MCF 10A (cell line): Measurements from ENCODE around the gene BRD7. TPM values are rescaled to one million over a fixed set of nuclear protein-coding genes. Genes with fewer than 3 reads are reported as not detected.

ENCODE experiments used
- BruUV-seq: library from RNA; stranded (reverse); fragments of 400-500 nt; replicated peaks from 2 replicates; lab custom pipeline; 2021; lab: Mats Ljungman, UMichigan
- CTCF ChIA-PET: fragments of 300-600 bp; sonication (Branson Sonifier 250); formaldehyde crosslinking; extraction: SDS; loops from one replicate; lab custom pipeline; 2021; ENCODE audit warnings: antibody characterized with exemption, inconsistent platforms; lab: Yijun Ruan, JAX
- POLR2A ChIA-PET: fragments of 300-600, 350-650 bp; sonication (Branson Sonifier 250); formaldehyde crosslinking; extraction: SDS; loops from one replicate; lab custom pipeline; 2020; ENCODE audit warnings: antibody characterized with exemption, inconsistent platforms; lab: Yijun Ruan, JAX
- DNase-seq: peaks from one replicate; pipeline ENCODE4 v3.0.0-alpha.2; 2018; ENCODE audit not compliant: unreplicated experiment
- H3K27ac Mint-ChIP-seq: one replicate; pipeline ENCODE4 v1.8.0; 2022; ENCODE audit warnings: mild to moderate bottlenecking, low read depth, mixed read lengths; ENCODE audit not compliant: unreplicated experiment
- H3K27me3 Mint-ChIP-seq: one replicate; pipeline ENCODE4 v1.8.0; 2022; ENCODE audit warnings: mixed read lengths; ENCODE audit not compliant: insufficient read depth, unreplicated experiment
- H3K36me3 Mint-ChIP-seq: one replicate; pipeline ENCODE4 v1.8.0; 2022; ENCODE audit warnings: mild to moderate bottlenecking, moderate library complexity, mixed read lengths; ENCODE audit not compliant: insufficient read depth, unreplicated experiment
- H3K4me1 Mint-ChIP-seq: one replicate; pipeline ENCODE4 v1.8.0; 2022; ENCODE audit warnings: mixed read lengths; ENCODE audit not compliant: insufficient read depth, unreplicated experiment
- H3K4me3 Mint-ChIP-seq: one replicate; pipeline ENCODE4 v1.8.0; 2022; ENCODE audit warnings: mild to moderate bottlenecking, moderate library complexity, mixed read lengths; ENCODE audit not compliant: unreplicated experiment
- H3K9me3 Mint-ChIP-seq: one replicate; pipeline ENCODE4 v1.8.0; 2022; ENCODE audit warnings: mixed read lengths; ENCODE audit not compliant: unreplicated experiment
- CTCF ChIP-seq: fragments of 200-600 bp; IDR thresholded peaks from one replicate; pipeline ENCODE4 v1.8.0; 2022; ENCODE audit warnings: antibody characterized with exemption, mild to moderate bottlenecking; ENCODE audit not compliant: unreplicated experiment
- intact Hi-C: fragments of 100-400 bp; cut with micrococcal nuclease; formaldehyde crosslinking; loops from 2 replicates; pipeline ENCODE4 v1.14.1; 2022
- total RNA-seq: library from RNA; stranded (reverse); gene quantifications from 2 replicates; pipeline ENCODE4 v1.2.3, GENCODE V29; 2022

The BRD7 gene
- total RNA-seq, 1 experiment from 2014 or later = 75.9 TPM

DNA sequence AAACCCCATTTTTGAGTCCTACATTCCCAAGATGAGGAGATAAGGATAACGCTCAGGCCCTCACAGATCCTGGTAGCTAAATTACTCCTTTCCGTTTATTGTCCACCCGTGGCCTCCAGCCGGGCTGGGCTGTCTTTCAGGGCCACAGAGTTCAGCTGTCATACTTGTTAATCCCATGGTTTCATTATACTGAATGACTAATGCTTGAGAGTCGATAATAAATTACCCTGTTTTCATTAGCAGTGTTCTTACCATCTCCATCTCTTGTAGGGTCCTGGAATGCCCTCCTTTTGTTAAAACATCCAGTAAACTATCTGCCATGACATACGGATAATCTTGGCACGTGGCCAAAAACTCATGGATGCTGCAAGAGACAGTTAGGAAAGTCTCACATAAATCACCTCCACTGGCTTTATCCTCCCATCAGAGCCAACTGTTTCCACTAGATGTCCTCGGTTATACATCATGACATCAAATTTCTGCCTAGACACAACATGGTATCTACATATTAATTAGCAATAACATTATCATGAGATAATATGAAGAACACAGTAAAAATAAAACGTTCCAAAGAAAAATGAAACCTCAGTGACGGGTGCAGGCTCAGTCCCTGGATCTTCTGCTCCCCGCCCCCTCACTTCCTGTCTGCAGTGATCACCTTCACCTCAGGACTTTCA lies 45.3 kb downstream of the BRD7 start:
- DNase-seq = peak; percentile 51
- intact Hi-C loops = no loop called here
- no peaks in the 10 kb centered on the region for H3K4me1 Mint-ChIP-seq
- BruUV-seq = no TSS peak
- H3K27me3 Mint-ChIP-seq = no peaks in the 10 kb centered on the region
- no peak overlapping the region for H3K27ac Mint-ChIP-seq
- peaks cover 65% of the 10 kb centered on the region for H3K36me3 Mint-ChIP-seq
- TF ChIP-seq CTCF = no peak
- no peak overlapping the region for H3K4me3 Mint-ChIP-seq
- CTCF ChIA-PET = interaction anchor here (0.6 to 2.0 kb wide), 11 partner anchors 10 to 832 kb away, joined by 3 to 16 read pairs (median 5); partner anchors contain the start of gene CNEP1R1
- POLR2A ChIA-PET = interaction anchor here (0.8 to 1.2 kb wide), 2 partner anchors 10 to 34 kb away, joined by 3 read pairs; no protein-coding TSS in a partner anchor
- no peaks in the 10 kb centered on the region for H3K9me3 Mint-ChIP-seq

DNA sequence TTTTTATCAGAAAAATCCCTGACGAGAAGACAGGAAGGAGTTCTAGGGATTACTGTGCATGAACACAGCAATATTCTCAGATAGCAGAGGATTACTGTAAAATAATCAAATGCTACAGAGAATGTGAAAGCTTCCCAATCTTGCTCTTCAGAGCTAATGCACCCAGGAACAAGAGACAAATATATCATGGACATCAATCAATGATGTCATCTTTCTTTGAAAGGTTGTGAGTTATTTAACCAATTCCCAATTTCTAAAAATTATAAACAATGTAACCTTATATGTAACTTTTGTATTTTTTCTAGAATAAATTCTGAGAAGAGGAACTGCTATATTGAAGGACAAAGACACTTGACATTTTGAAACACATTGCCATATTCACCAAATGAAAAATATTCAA lies 46.5 kb downstream of the BRD7 start:
- BruUV-seq = no TSS peak
- H3K27ac Mint-ChIP-seq = no peak overlapping the region
- DNase-seq = no peak
- peaks cover 75% of the 10 kb centered on the region for H3K36me3 Mint-ChIP-seq
- ChIA-PET POLR2A (interaction anchor here (0.8 to 1.2 kb wide), 2 partner anchors 9 to 35 kb away, joined by 3 read pairs; no protein-coding TSS in a partner anchor), CTCF (interaction anchor here (0.8 to 2.0 kb wide), 8 partner anchors 9 to 425 kb away, joined by 3 to 16 read pairs (median 5); partner anchors contain the start of gene CNEP1R1)
- H3K9me3 Mint-ChIP-seq = no peaks in the 10 kb centered on the region
- H3K4me1 Mint-ChIP-seq = no peaks in the 10 kb centered on the region
- no peaks in the 10 kb centered on the region for H3K27me3 Mint-ChIP-seq
- intact Hi-C loops = no loop called here
- no peak overlapping the region for H3K4me3 Mint-ChIP-seq
- TF ChIP-seq CTCF = no peak

- ChIA-PET CTCF (interaction anchor here (0.6 kb wide), 1 partner anchor 55 kb away, joined by 3 read pairs; no protein-coding TSS in a partner anchor), POLR2A (no interaction called here)
- Mint-ChIP-seq H3K9me3 (no peaks in the 10 kb centered on the region), H3K4me1 (no peaks in the 10 kb centered on the region), H3K27ac (no peak overlapping the region), H3K4me3 (no peak overlapping the region), H3K36me3 (peaks cover 75% of the 10 kb centered on the region), H3K27me3 (no peaks in the 10 kb centered on the region)
- no peak for DNase-seq
- TF ChIP-seq CTCF = no peak
- BruUV-seq = no TSS peak
- intact Hi-C loops = no loop called here
Measured at GRCh38 chr16:50320310-50320709, 48.5 kb downstream of the BRD7 start.

- Mint-ChIP-seq H3K9me3 (no peaks in the 10 kb centered on the region), H3K27ac (no peak overlapping the region), H3K36me3 (peaks cover 67% of the 10 kb centered on the region), H3K4me1 (no peaks in the 10 kb centered on the region), H3K4me3 (no peak overlapping the region), H3K27me3 (no peaks in the 10 kb centered on the region)
- TSS peak; percentile 18 for BruUV-seq
- intact Hi-C loops = no loop called here
- CTCF ChIA-PET = interaction anchor here (0.6 to 0.7 kb wide), 2 partner anchors 294 to 960 kb away, joined by 3 read pairs; no protein-coding TSS in a partner anchor
- POLR2A ChIA-PET = interaction anchor here (0.6 kb wide), 1 partner anchor 48 kb away, joined by 3 read pairs; no protein-coding TSS in a partner anchor
- TF ChIP-seq CTCF = no peak
- no peak for DNase-seq
Measured at GRCh38 chr16:50318796-50319578, 49.8 kb downstream of the BRD7 start.
